ENCODE measurements around the gene ZDHHC7. TPM values are rescaled to one million over a fixed set of nuclear protein-coding genes. Genes with fewer than 3 reads are reported as not detected.
A peak's percentile ranks its signal among the peaks of the same experiment; 100 is the strongest.
"Not testable (repeated sequence)": the region's sequence is repeated elsewhere in the genome, so short reads cannot be mapped to it uniquely, and the experiment has no call there.

The ZDHHC7 gene
- total RNA-seq, 4 donors from 2014 or later: 24.8 to 89.1 (median 69.6) TPM

GRCh38 chr16:84941921-84942320, 69.4 kb downstream of the ZDHHC7 start:
- Histone ChIP-seq H3K4me3 (no peak overlapping the region), H3K9me3 (no peaks in the 10 kb centered on the region), H3K27ac (peak overlapping the region in 2 of 4 donors; percentile 46 to 48), H3K27me3 (no peaks in the 10 kb centered on the region), H3K36me3 (no peaks in the 10 kb centered on the region), H3K4me1 (no peaks in the 10 kb centered on the region)
- no peak for TF ChIP-seq CTCF (IDR thresholded peaks at IDR 0.05)
- no peak for TF ChIP-seq POLR2A (IDR thresholded peaks at IDR 0.05)
- DNase-seq: no peak

GRCh38 chr16:84940670-84941551, 70.4 kb downstream of the ZDHHC7 start:
- Histone ChIP-seq H3K27ac (peak overlapping the region in 3 of 4 donors; percentile 38 to 48 (median 46)), H3K27me3 (no peaks in the 10 kb centered on the region), H3K4me1 (no peaks in the 10 kb centered on the region), H3K36me3 (no peaks in the 10 kb centered on the region), H3K9me3 (no peaks in the 10 kb centered on the region), H3K4me3 (no peak overlapping the region)
- no peak for DNase-seq
- TF ChIP-seq CTCF (IDR thresholded peaks at IDR 0.05) (no peak), POLR2A (IDR thresholded peaks at IDR 0.05) (no peak)

GRCh38 chr16:84938616-84939015, 72.7 kb downstream of the ZDHHC7 start:
- H3K4me3 ChIP-seq, H3K4me1 ChIP-seq, DNase-seq, H3K36me3 ChIP-seq, H3K27me3 ChIP-seq, H3K9me3 ChIP-seq, H3K27ac ChIP-seq: not testable (repeated sequence)

- TF ChIP-seq CTCF (IDR thresholded peaks at IDR 0.05) (no peak), POLR2A (IDR thresholded peaks at IDR 0.05) (no peak)
- Histone ChIP-seq H3K9me3 (no peaks in the 10 kb centered on the region), H3K27me3 (no peaks in the 10 kb centered on the region), H3K4me3 (no peak overlapping the region), H3K4me1 (no peaks in the 10 kb centered on the region), H3K36me3 (no peaks in the 10 kb centered on the region), H3K27ac (no peak overlapping the region)
- DNase-seq: no peak
Measured at GRCh38 chr16:84937196-84938005, 73.9 kb downstream of the ZDHHC7 start.

GRCh38 chr16:84933774-84934631, 77.3 kb downstream of the ZDHHC7 start:
- Histone ChIP-seq H3K4me1 (peaks cover 0 to 6% (median 0%) of the 10 kb centered on the region in 4 donors), H3K36me3 (no peaks in the 10 kb centered on the region)
- no peak for TF ChIP-seq CTCF (IDR thresholded peaks at IDR 0.05)
- no peak for TF ChIP-seq POLR2A (IDR thresholded peaks at IDR 0.05)

More at GRCh38 chr16:84933774-84934631, 77.3 kb downstream of the ZDHHC7 start:
- Histone ChIP-seq H3K27ac (peak overlapping the region in 3 of 4 donors; percentile 19 to 50 (median 42)), H3K4me3 (no peak overlapping the region), H3K27me3 (no peaks in the 10 kb centered on the region), H3K9me3 (no peaks in the 10 kb centered on the region)
- DNase-seq: peak in 1 of 3 donors; percentile 62
